ENCODE results near the gene WFS1. TPM values are rescaled to one million over a fixed set of nuclear protein-coding genes. Genes with fewer than 3 reads are reported as not detected.

The WFS1 gene
- total RNA-seq, 4 donors from 2014 or later = 36.6 to 41.8 (median 40.0) TPM

GRCh38 chr4:6338951-6339817 lies 69.5 kb downstream of the WFS1 start:
- no peak for TF ChIP-seq CTCF (IDR thresholded peaks at IDR 0.05; ENCODE audit: low read depth)

- no peak for TF ChIP-seq CTCF (IDR thresholded peaks at IDR 0.05; ENCODE audit: low read depth)
These were observed 70.3 kb downstream of the WFS1 start for GRCh38 chr4:6339818-6340445.

- no peak for TF ChIP-seq CTCF (IDR thresholded peaks at IDR 0.05; ENCODE audit: low read depth)
These were observed 70.9 kb downstream of the WFS1 start for GRCh38 chr4:6340446-6341015.

GRCh38 chr4:6341696-6342095 lies 72.0 kb downstream of the WFS1 start:
- TF ChIP-seq CTCF (IDR thresholded peaks at IDR 0.05; ENCODE audit: low read depth) = no peak

GRCh38 chr4:6342530-6343293 lies 73.1 kb downstream of the WFS1 start:
- TF ChIP-seq CTCF (IDR thresholded peaks at IDR 0.05; ENCODE audit: low read depth) = no peak

GRCh38 chr4:6343939-6344408 lies 74.3 kb downstream of the WFS1 start:
- no peak for TF ChIP-seq CTCF (IDR thresholded peaks at IDR 0.05; ENCODE audit: low read depth)
